ENCODE measurements around the gene MRM2. TPM values are rescaled to one million over a fixed set of nuclear protein-coding genes. Genes with fewer than 3 reads are reported as not detected.

Gene MRM2
- total RNA-seq, 2 experiments from 2014 or later = 45.1 to 52.3 TPM

GRCh38 chr7:2253525-2254244 is 11.7 kb upstream of the MRM2 start:
- H3K9me2 ChIP-seq (ENCODE audit: insufficient read depth, low read length) = no peaks in the 10 kb centered on the region
- CTCF ChIA-PET (ENCODE audit: unreplicated experiment) = no interaction called here
- H3K79me2 ChIP-seq (ENCODE audit: insufficient read depth, low read depth, low read length) = no peaks in the 10 kb centered on the region
- H3K4me1 ChIP-seq (ENCODE audit: insufficient read depth, low read length, poor library complexity, severe bottlenecking) = peaks cover 4% of the 10 kb centered on the region
- no peak for DNase-seq (ENCODE audit: low spot score)
- H3K36me3 ChIP-seq (ENCODE audit: insufficient read depth, low read length) = peaks cover 32% of the 10 kb centered on the region; the same call in 1 of the 2 replicates
- POLR2A ChIA-PET = no interaction called here
- H3K4me3 ChIP-seq (ENCODE audit: low read depth, low read length, poor library complexity, severe bottlenecking) = no peak overlapping the region
- H3K4me2 ChIP-seq (ENCODE audit: low read length) = no peak overlapping the region
- TF ChIP-seq, protein P1, sequence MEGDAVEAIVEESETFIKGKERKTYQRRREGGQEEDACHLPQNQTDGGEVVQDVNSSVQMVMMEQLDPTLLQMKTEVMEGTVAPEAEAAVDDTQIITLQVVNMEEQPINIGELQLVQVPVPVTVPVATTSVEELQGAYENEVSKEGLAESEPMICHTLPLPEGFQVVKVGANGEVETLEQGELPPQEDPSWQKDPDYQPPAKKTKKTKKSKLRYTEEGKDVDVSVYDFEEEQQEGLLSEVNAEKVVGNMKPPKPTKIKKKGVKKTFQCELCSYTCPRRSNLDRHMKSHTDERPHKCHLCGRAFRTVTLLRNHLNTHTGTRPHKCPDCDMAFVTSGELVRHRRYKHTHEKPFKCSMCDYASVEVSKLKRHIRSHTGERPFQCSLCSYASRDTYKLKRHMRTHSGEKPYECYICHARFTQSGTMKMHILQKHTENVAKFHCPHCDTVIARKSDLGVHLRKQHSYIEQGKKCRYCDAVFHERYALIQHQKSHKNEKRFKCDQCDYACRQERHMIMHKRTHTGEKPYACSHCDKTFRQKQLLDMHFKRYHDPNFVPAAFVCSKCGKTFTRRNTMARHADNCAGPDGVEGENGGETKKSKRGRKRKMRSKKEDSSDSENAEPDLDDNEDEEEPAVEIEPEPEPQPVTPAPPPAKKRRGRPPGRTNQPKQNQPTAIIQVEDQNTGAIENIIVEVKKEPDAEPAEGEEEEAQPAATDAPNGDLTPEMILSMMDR (conservative IDR thresholded peaks at IDR 0.05; ENCODE audit: low read length) = no peak
- no peak for TF ChIP-seq EZH2phosphoT487 (IDR thresholded peaks at IDR 0.05; ENCODE audit: borderline replicate concordance, low read depth, low read length)
- no peak overlapping the region for H2AFZ ChIP-seq (ENCODE audit: low read length)
- no peaks in the 10 kb centered on the region for H4K20me1 ChIP-seq (ENCODE audit: insufficient read depth, low read length)
- H3K27ac ChIP-seq (ENCODE audit: low read depth, low read length, poor library complexity, severe bottlenecking) = no peak overlapping the region
- no TSS peak for BruUV-seq (replicated peaks)
- H3K9me3 ChIP-seq (ENCODE audit: low read length) = no peaks in the 10 kb centered on the region
- intact Hi-C loops (cut with micrococcal nuclease; ENCODE audit: unreplicated experiment) = no loop called here

DNA sequence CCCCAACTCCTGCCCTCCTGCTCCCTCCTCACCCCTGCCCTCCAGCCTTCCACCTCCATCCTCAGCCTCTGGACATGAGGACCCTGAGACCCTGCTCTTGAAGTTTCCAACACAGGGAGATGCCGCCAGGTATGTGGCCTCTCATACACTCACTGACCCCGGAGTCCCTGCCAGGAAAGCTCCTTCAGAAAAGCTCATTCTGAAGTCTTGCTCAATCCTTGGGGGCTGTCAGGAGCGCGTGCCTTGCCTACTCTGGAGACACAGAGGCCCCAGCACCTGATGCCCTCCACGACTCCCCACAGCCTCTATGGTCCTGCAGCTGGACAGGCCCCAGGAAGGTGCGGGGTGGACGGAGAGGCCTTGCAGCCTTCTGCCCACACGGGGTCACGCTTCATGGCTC is 11.0 kb upstream of the MRM2 start:
- H3K36me3 ChIP-seq (ENCODE audit: insufficient read depth, low read length) = peaks cover 32% of the 10 kb centered on the region; the same call in 1 of the 2 replicates
- no peak overlapping the region for H3K4me2 ChIP-seq (ENCODE audit: low read length)
- H3K4me3 ChIP-seq (ENCODE audit: low read depth, low read length, poor library complexity, severe bottlenecking) = no peak overlapping the region
- BruUV-seq (replicated peaks) = no TSS peak
- no peaks in the 10 kb centered on the region for H3K9me3 ChIP-seq (ENCODE audit: low read length)
- TF ChIP-seq, protein P1 (conservative IDR thresholded peaks at IDR 0.05; ENCODE audit: low read length) = no peak
- TF ChIP-seq EZH2phosphoT487 (IDR thresholded peaks at IDR 0.05; ENCODE audit: borderline replicate concordance, low read depth, low read length) = no peak
- H3K79me2 ChIP-seq (ENCODE audit: insufficient read depth, low read depth, low read length) = no peaks in the 10 kb centered on the region
- DNase-seq (ENCODE audit: low spot score) = no peak
- no peaks in the 10 kb centered on the region for H4K20me1 ChIP-seq (ENCODE audit: insufficient read depth, low read length)
- H2AFZ ChIP-seq (ENCODE audit: low read length) = no peak overlapping the region
- H3K9me2 ChIP-seq (ENCODE audit: insufficient read depth, low read length) = no peaks in the 10 kb centered on the region
- CTCF ChIA-PET (ENCODE audit: unreplicated experiment) = no interaction called here
- POLR2A ChIA-PET = no interaction called here
- intact Hi-C loops (cut with micrococcal nuclease; ENCODE audit: unreplicated experiment) = no loop called here
- no peak overlapping the region for H3K27ac ChIP-seq (ENCODE audit: low read depth, low read length, poor library complexity, severe bottlenecking)
- no peaks in the 10 kb centered on the region for H3K4me1 ChIP-seq (ENCODE audit: insufficient read depth, low read length, poor library complexity, severe bottlenecking)

All from OCI-LY7 (cell line).